ENCODE measurements around the gene ARID1A.

DNA sequence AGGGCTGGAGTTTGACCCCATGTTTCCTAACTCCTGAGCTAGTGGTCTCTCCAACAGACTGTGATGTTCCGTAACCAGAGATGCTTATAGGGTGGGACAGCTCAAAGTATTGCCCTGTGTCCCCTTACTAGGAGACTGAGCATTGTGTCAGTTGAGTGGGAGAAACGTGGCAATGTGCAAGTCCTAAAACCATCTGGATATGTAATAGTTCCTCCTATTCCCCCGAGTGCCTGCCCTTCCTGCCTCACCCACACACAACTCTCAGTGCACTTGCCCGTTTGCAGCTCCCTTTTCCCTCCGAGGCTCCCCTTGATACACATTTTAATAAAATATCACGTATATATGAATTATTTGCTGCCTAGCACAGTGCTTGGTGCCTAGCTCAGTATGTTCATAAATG is 95.3 kb downstream of the ARID1A start:
- TF ChIP-seq, protein P1, sequence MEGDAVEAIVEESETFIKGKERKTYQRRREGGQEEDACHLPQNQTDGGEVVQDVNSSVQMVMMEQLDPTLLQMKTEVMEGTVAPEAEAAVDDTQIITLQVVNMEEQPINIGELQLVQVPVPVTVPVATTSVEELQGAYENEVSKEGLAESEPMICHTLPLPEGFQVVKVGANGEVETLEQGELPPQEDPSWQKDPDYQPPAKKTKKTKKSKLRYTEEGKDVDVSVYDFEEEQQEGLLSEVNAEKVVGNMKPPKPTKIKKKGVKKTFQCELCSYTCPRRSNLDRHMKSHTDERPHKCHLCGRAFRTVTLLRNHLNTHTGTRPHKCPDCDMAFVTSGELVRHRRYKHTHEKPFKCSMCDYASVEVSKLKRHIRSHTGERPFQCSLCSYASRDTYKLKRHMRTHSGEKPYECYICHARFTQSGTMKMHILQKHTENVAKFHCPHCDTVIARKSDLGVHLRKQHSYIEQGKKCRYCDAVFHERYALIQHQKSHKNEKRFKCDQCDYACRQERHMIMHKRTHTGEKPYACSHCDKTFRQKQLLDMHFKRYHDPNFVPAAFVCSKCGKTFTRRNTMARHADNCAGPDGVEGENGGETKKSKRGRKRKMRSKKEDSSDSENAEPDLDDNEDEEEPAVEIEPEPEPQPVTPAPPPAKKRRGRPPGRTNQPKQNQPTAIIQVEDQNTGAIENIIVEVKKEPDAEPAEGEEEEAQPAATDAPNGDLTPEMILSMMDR (IDR thresholded peaks at IDR 0.05): no peak
- no peak for TF ChIP-seq POLR2A (IDR thresholded peaks at IDR 0.05)

Measured in thyroid gland (tissue), 4 donors.